NCI-H2107 (cell line): ENCODE measurements around the gene NDUFS2.
A peak's percentile ranks its signal among the peaks of the same experiment; 100 is the strongest.
"Not testable (repeated sequence)": the region's sequence is repeated elsewhere in the genome, so short reads cannot be mapped to it uniquely, and the experiment has no call there.

Source experiments
- DNase-seq: peaks from one replicate; lab custom pipeline; 2025; lab: John Stamatoyannopoulos, UW

Gene NDUFS2

GRCh38 chr1:161251579-161251978 lies 49.4 kb downstream of the NDUFS2 start:
- DNase-seq, result no peak

- DNase-seq, result not testable (repeated sequence)
Observed at GRCh38 chr1:161255302-161255701, 53.1 kb downstream of the NDUFS2 start.

GRCh38 chr1:161255955-161256520 lies 53.9 kb downstream of the NDUFS2 start:
- DNase-seq, result not testable (repeated sequence)

GRCh38 chr1:161257109-161257508 lies 54.9 kb downstream of the NDUFS2 start:
- not testable (repeated sequence) for DNase-seq

- no peak for DNase-seq
Observed at GRCh38 chr1:161258439-161259344, 56.5 kb downstream of the NDUFS2 start, which contains the start of gene PCP4L1. Gene PCP4L1 (plus strand): TSS chr1:161258745. CDS start chr1:161258975, 230 bp downstream.

GRCh38 chr1:161259345-161259702 lies 57.2 kb downstream of the NDUFS2 start:
- no peak for DNase-seq

GRCh38 chr1:161259765-161260164 lies 57.6 kb downstream of the NDUFS2 start:
- DNase-seq, result no peak

GRCh38 chr1:161260376-161261260 lies 58.5 kb downstream of the NDUFS2 start:
- peak; percentile 36 for DNase-seq

GRCh38 chr1:161261261-161262235 lies 59.4 kb downstream of the NDUFS2 start:
- DNase-seq, result no peak
